GM23338 (cell line): ENCODE results near the gene PKM. TPM values are rescaled to one million over a fixed set of nuclear protein-coding genes. Genes with fewer than 3 reads are reported as not detected.

Experiments used
- ATAC-seq: fragments of 200-7000 bp; cut with Tn5 transposase; 3 replicates; pipeline ENCODE4 v1.9.1; 2020
- DNase-seq: peaks from one replicate; pipeline ENCODE4 v3.0.0-alpha.2; 2015; ENCODE audit warnings: low spot score
- H2AFZ ChIP-seq: fragments of 200-600 bp; sonication (generic); 2 replicates; pipeline ENCODE4 v1.8.0; 2016; ENCODE audit warnings: antibody characterized with exemption, mild to moderate bottlenecking, moderate library complexity
- H3F3A ChIP-seq: fragments of 200-600 bp; sonication (generic); replicated peaks from 2 replicates; pipeline ENCODE4 v1.8.0; 2017; ENCODE audit warnings: antibody characterized with exemption, mixed run types, low read depth
- H3K27ac ChIP-seq: fragments of 200-600 bp; sonication (generic); 2 replicates; pipeline ENCODE4 v1.6.1; 2016; ENCODE audit warnings: low read depth
- H3K27me3 ChIP-seq: fragments of 200-600 bp; sonication (generic); 2 replicates; pipeline ENCODE4 v1.8.0; 2016; ENCODE audit warnings: mild to moderate bottlenecking, mixed run types, moderate library complexity; ENCODE audit not compliant: insufficient read depth
- H3K36me3 ChIP-seq: fragments of 200-600 bp; sonication (generic); 2 replicates; pipeline ENCODE4 v1.8.0; 2016; ENCODE audit warnings: mild to moderate bottlenecking; ENCODE audit not compliant: insufficient read depth
- H3K4me1 ChIP-seq: fragments of 200-600 bp; sonication (generic); 2 replicates; pipeline ENCODE4 v1.8.0; 2016; ENCODE audit warnings: mild to moderate bottlenecking, moderate library complexity; ENCODE audit not compliant: insufficient read depth
- H3K4me2 ChIP-seq: fragments of 200-600 bp; sonication (generic); 2 replicates; pipeline ENCODE4 v1.7.1; 2017; ENCODE audit warnings: mixed run types
- H3K4me3 ChIP-seq: fragments of 200-600 bp; sonication (generic); 2 replicates; pipeline ENCODE4 v1.6.1; 2016; ENCODE audit warnings: mixed run types
- H3K79me2 ChIP-seq: fragments of 200-600 bp; sonication (generic); replicated peaks from 2 replicates; pipeline ENCODE4 v1.8.0; 2017; ENCODE audit warnings: mild to moderate bottlenecking; ENCODE audit not compliant: insufficient read depth
- H3K9me2 ChIP-seq: fragments of 200-600 bp; sonication (generic); 2 replicates; pipeline ENCODE4 v1.8.0; 2017; ENCODE audit not compliant: insufficient read depth
- H4K20me1 ChIP-seq: fragments of 200-600 bp; sonication (generic); replicated peaks from 2 replicates; pipeline ENCODE4 v1.8.0; 2017; ENCODE audit warnings: mild to moderate bottlenecking; ENCODE audit not compliant: insufficient read depth
- H3K27ac Mint-ChIP-seq: 2 replicates; pipeline ENCODE4 v1.8.0; 2020; ENCODE audit warnings: inconsistent platforms, mild to moderate bottlenecking, moderate library complexity, mixed read lengths
- H3K27me3 Mint-ChIP-seq: 3 replicates; pipeline ENCODE4 v1.8.0; 2022; ENCODE audit warnings: low read depth, mild to moderate bottlenecking, moderate library complexity, mixed read lengths, inconsistent platforms; ENCODE audit not compliant: insufficient read depth, poor library complexity
- H3K36me3 Mint-ChIP-seq: 3 replicates; pipeline ENCODE4 v1.8.0; 2021; ENCODE audit warnings: low read depth, mild to moderate bottlenecking, inconsistent platforms, moderate library complexity, mixed read lengths
- H3K4me1 Mint-ChIP-seq: 3 replicates; pipeline ENCODE4 v1.8.0; 2020; ENCODE audit warnings: mild to moderate bottlenecking, inconsistent platforms, mixed read lengths
- H3K4me3 Mint-ChIP-seq: 3 replicates; pipeline ENCODE4 v1.8.0; 2021; ENCODE audit warnings: moderate library complexity, mild to moderate bottlenecking, inconsistent platforms, mixed read lengths
- H3K9me3 Mint-ChIP-seq: 3 replicates; pipeline ENCODE4 v1.8.0; 2020; ENCODE audit warnings: moderate library complexity, mild to moderate bottlenecking, inconsistent platforms, mixed read lengths
- CREB1 ChIP-seq: fragments of 250-450 bp; sonication (Bioruptor Pico); IDR thresholded peaks from 2 replicates; pipeline ENCODE4 v1.5.0; 2020; ENCODE audit warnings: low read depth, mild to moderate bottlenecking, moderate library complexity
- CTCF ChIP-seq, 2 experiments: fragments of 200-600 bp in 1 of 2; sonication (generic) in 1 of 2; conservative IDR thresholded peaks; 2 replicates each; pipeline versions ENCODE4 v1.5.1 to v1.6.1; 2016 to 2017; ENCODE audit warnings: antibody characterized with exemption in 2 of 2, low read depth in 2 of 2, mild to moderate bottlenecking in 2 of 2, moderate library complexity in 1 of 2
- ETS1 ChIP-seq: IDR thresholded peaks from 2 replicates; pipeline ENCODE4 v1.6.1; 2016; ENCODE audit warnings: antibody characterized with exemption
- EZH2phosphoT487 ChIP-seq: fragments of 200-600 bp; sonication (generic); IDR thresholded peaks from one replicate; pipeline ENCODE4 v1.8.1; 2018; ENCODE audit warnings: antibody characterized with exemption; ENCODE audit not compliant: unreplicated experiment
- POLR2AphosphoS5 ChIP-seq: IDR thresholded peaks from 2 replicates; pipeline ENCODE4 v1.6.1; 2016; ENCODE audit warnings: antibody characterized with exemption, low read depth
- STAT1 ChIP-seq: IDR thresholded peaks from one replicate; pipeline ENCODE4 v1.6.1; 2016; ENCODE audit warnings: antibody characterized with exemption; ENCODE audit not compliant: unreplicated experiment
- ZNF331 ChIP-seq: fragments of 250-450 bp; sonication (Bioruptor Pico); IDR thresholded peaks from 2 replicates; pipeline ENCODE4 v1.5.0; 2020; ENCODE audit warnings: low read depth, mild to moderate bottlenecking, moderate library complexity
- ZNF462 ChIP-seq: fragments of 250-450 bp; sonication (Bioruptor Pico); IDR thresholded peaks from 2 replicates; pipeline ENCODE4 v1.5.0; 2020; ENCODE audit warnings: mild to moderate bottlenecking, moderate library complexity
- polyA plus RNA-seq: library from polyadenylated mRNA; unstranded; fragments of >200 nt; fragmentation: Nextera tagmentation; extraction: Ambion mirVana; gene quantifications from 2 replicates; pipeline ENCODE4 v1.2.1, GENCODE V29; 2016
- total RNA-seq: library from RNA; depleted of rRNA; stranded (reverse); fragments of >200 nt; shearing (Covaris generic); gene quantifications from 2 replicates; pipeline ENCODE4 v1.2.3, GENCODE V29; 2014

Gene PKM
- total and polyA plus RNA-seq, 2 experiments from 2014 or later, result 432 to 1,137 TPM

GRCh38 chr15:72173401-72173800 is 57.6 kb downstream of the PKM start:
- H3K36me3 ChIP-seq, result no peaks in the 10 kb centered on the region
- H3K4me3 Mint-ChIP-seq, result no peak overlapping the region
- H3K79me2 ChIP-seq, result no peaks in the 10 kb centered on the region
- no peaks in the 10 kb centered on the region for H4K20me1 ChIP-seq
- H3K27me3 Mint-ChIP-seq, result peaks cover 7% of the 10 kb centered on the region
- no peak overlapping the region for H3K27ac ChIP-seq
- DNase-seq (no peak), ATAC-seq (no peak)
- no peak overlapping the region for H2AFZ ChIP-seq
- no peaks in the 10 kb centered on the region for H3K36me3 Mint-ChIP-seq
- H3K4me2 ChIP-seq, result no peak overlapping the region
- no peak overlapping the region for H3K4me3 ChIP-seq
- H3K27ac Mint-ChIP-seq, result no peak overlapping the region
- no peaks in the 10 kb centered on the region for H3F3A ChIP-seq
- H3K4me1 Mint-ChIP-seq, result peaks cover 23% of the 10 kb centered on the region
- no peaks in the 10 kb centered on the region for H3K4me1 ChIP-seq
- no peaks in the 10 kb centered on the region for H3K9me2 ChIP-seq
- TF ChIP-seq CREB1 (CRISPR knock-in tag) (no peak), CTCF (conservative IDR thresholded peaks at IDR 0.05; ENCODE audit: low read depth in 2 of 2) (no peak), STAT1 (no peak), EZH2phosphoT487 (no peak), POLR2AphosphoS5 (no peak), ZNF331 (CRISPR knock-in tag) (no peak), ETS1 (no peak), ZNF462 (no peak)
- no peaks in the 10 kb centered on the region for H3K27me3 ChIP-seq
- no peaks in the 10 kb centered on the region; the same call in 2 of the 3 replicates for H3K9me3 Mint-ChIP-seq
